ENCODE data around the gene SYNE3.

GRCh38 chr14:95548328-95548929 is 32.0 kb upstream of the SYNE3 start:
- TF ChIP-seq, protein P1, sequence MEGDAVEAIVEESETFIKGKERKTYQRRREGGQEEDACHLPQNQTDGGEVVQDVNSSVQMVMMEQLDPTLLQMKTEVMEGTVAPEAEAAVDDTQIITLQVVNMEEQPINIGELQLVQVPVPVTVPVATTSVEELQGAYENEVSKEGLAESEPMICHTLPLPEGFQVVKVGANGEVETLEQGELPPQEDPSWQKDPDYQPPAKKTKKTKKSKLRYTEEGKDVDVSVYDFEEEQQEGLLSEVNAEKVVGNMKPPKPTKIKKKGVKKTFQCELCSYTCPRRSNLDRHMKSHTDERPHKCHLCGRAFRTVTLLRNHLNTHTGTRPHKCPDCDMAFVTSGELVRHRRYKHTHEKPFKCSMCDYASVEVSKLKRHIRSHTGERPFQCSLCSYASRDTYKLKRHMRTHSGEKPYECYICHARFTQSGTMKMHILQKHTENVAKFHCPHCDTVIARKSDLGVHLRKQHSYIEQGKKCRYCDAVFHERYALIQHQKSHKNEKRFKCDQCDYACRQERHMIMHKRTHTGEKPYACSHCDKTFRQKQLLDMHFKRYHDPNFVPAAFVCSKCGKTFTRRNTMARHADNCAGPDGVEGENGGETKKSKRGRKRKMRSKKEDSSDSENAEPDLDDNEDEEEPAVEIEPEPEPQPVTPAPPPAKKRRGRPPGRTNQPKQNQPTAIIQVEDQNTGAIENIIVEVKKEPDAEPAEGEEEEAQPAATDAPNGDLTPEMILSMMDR (IDR thresholded peaks at IDR 0.05), result no peak
- no peak for TF ChIP-seq EZH2 (IDR thresholded peaks at IDR 0.05; ENCODE audit: borderline replicate concordance, insufficient read depth, low read depth, low read length, poor library complexity, severe bottlenecking)

Data from B cell (primary cell).